Type B pancreatic cell (in vitro differentiated cells): ENCODE data around the gene NUDCD3. TPM values are rescaled to one million over a fixed set of nuclear protein-coding genes. Genes with fewer than 3 reads are reported as not detected.

Source experiments
- DNase-seq: peaks from one replicate; pipeline ENCODE4 v3.0.0; 2021; ENCODE audit warnings: mixed read lengths; ENCODE audit not compliant: unreplicated experiment; ENCODE audit errors: extremely low spot score
- H3K27ac Mint-ChIP-seq: 2 replicates; pipeline ENCODE4 v1.8.0; 2021; ENCODE audit warnings: mild to moderate bottlenecking, mixed read lengths
- H3K27me3 Mint-ChIP-seq: 2 replicates; pipeline ENCODE4 v1.8.0; 2021; ENCODE audit warnings: mixed read lengths
- H3K36me3 Mint-ChIP-seq: 2 replicates; pipeline ENCODE4 v1.8.0; 2021; ENCODE audit warnings: mixed read lengths
- H3K4me1 Mint-ChIP-seq: one replicate; pipeline ENCODE4 v1.8.0; 2021; ENCODE audit warnings: mixed read lengths; ENCODE audit not compliant: unreplicated experiment
- H3K4me3 Mint-ChIP-seq: 2 replicates; pipeline ENCODE4 v1.8.0; 2021; ENCODE audit warnings: mild to moderate bottlenecking, mixed read lengths
- H3K9me3 Mint-ChIP-seq: 2 replicates; pipeline ENCODE4 v1.8.0; 2021; ENCODE audit warnings: mixed read lengths
- total RNA-seq: library from RNA; stranded (reverse); gene quantifications from 2 replicates; pipeline ENCODE4 v1.2.1, GENCODE V29; 2021; ENCODE audit warnings: low replicate concordance
- TF ChIP-seq, protein P1 (sequence below): fragments of 200-600 bp; sonication (generic); conservative IDR thresholded peaks from 2 replicates; pipeline ENCODE4 v1.5.0; 2021; ENCODE audit warnings: antibody characterized with exemption, mild to moderate bottlenecking

The NUDCD3 gene
- total RNA-seq, 1 donor from 2014 or later: 88.5 TPM

GRCh38 chr7:44484482-44485313 lies 5.8 kb downstream of the NUDCD3 start:
- DNase-seq: no peak
- Mint-ChIP-seq H3K27ac (no peak overlapping the region), H3K36me3 (peaks cover 47% of the 10 kb centered on the region), H3K4me3 (no peak overlapping the region), H3K4me1 (peaks cover 27% of the 10 kb centered on the region), H3K9me3 (no peaks in the 10 kb centered on the region), H3K27me3 (no peaks in the 10 kb centered on the region)
- TF ChIP-seq, protein P1, sequence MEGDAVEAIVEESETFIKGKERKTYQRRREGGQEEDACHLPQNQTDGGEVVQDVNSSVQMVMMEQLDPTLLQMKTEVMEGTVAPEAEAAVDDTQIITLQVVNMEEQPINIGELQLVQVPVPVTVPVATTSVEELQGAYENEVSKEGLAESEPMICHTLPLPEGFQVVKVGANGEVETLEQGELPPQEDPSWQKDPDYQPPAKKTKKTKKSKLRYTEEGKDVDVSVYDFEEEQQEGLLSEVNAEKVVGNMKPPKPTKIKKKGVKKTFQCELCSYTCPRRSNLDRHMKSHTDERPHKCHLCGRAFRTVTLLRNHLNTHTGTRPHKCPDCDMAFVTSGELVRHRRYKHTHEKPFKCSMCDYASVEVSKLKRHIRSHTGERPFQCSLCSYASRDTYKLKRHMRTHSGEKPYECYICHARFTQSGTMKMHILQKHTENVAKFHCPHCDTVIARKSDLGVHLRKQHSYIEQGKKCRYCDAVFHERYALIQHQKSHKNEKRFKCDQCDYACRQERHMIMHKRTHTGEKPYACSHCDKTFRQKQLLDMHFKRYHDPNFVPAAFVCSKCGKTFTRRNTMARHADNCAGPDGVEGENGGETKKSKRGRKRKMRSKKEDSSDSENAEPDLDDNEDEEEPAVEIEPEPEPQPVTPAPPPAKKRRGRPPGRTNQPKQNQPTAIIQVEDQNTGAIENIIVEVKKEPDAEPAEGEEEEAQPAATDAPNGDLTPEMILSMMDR: no peak

GRCh38 chr7:44482502-44483485 lies 7.7 kb downstream of the NUDCD3 start:
- no peaks in the 10 kb centered on the region for H3K27me3 Mint-ChIP-seq
- no peak for DNase-seq
- no peak overlapping the region for H3K4me3 Mint-ChIP-seq
- H3K4me1 Mint-ChIP-seq: peaks cover 12% of the 10 kb centered on the region
- H3K36me3 Mint-ChIP-seq: peaks cover 41% of the 10 kb centered on the region
- no peak overlapping the region for H3K27ac Mint-ChIP-seq
- H3K9me3 Mint-ChIP-seq: no peaks in the 10 kb centered on the region
- TF ChIP-seq, protein P1: no peak

DNA sequence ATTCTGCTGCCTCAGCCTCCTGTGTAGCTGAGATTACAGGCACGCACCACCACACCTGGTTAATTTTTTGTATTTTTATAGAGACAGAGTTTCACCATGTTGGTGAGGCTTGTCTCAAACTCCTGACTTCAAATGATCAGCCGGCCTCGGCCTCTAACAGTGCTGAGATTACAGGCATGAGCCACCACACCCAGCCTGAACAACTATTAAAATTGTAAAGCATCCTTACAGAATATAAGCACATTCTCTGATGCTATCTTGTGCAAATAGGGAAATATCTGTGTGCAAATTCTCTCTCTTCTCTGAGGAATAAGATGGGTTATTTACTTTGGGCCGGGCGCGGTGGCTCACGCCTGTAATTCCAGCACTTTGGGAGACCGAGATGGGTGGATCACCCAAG lies 12.5 kb downstream of the NUDCD3 start:
- H3K36me3 Mint-ChIP-seq: peaks cover 14% of the 10 kb centered on the region
- H3K9me3 Mint-ChIP-seq: no peaks in the 10 kb centered on the region
- DNase-seq: no peak
- H3K27ac Mint-ChIP-seq: no peak overlapping the region
- no peak overlapping the region for H3K4me3 Mint-ChIP-seq
- H3K4me1 Mint-ChIP-seq: peaks cover 9% of the 10 kb centered on the region
- TF ChIP-seq, protein P1: no peak
- H3K27me3 Mint-ChIP-seq: no peaks in the 10 kb centered on the region

DNA sequence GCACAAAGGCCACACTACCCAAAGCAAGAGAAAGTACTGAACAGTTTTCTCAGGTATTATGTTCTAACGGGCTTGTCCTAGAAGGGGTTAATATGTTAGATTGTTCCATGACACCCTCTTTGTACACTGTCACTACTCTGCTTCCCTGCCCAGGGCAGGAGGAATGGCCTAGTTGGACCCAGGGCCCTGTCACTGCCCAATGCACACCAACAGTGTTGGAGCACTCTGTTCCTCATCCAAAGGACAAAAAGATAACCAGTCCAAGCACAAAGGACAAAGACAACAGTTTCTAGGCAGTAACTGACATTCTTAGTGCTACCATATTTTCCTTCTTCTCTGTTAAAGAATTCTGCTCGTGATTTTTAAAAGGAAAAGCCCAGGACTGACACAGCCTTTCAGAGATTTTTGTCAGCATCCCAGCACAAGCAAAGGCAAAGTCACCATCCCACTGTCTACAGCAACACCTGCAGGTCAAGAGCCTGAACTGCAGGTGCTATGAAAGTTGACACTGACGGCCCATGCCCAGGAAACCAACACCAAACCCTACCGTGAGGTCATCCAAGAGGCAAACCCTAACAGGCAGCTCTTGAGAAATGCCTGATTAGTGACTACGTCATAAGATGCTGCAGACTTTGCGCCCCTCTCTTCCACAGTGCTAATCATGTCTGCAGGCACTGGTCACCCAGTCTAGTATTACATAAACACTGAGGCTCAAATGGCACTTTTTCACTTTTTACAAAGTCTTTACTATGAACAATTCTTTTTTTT lies 13.2 kb downstream of the NUDCD3 start:
- H3K27ac Mint-ChIP-seq: no peak overlapping the region
- H3K9me3 Mint-ChIP-seq: no peaks in the 10 kb centered on the region
- peaks cover 10% of the 10 kb centered on the region for H3K36me3 Mint-ChIP-seq
- TF ChIP-seq, protein P1: peak; percentile 90
- no peak overlapping the region for H3K4me3 Mint-ChIP-seq
- H3K27me3 Mint-ChIP-seq: no peaks in the 10 kb centered on the region
- H3K4me1 Mint-ChIP-seq: peaks cover 16% of the 10 kb centered on the region
- DNase-seq: peak; percentile 74

- H3K4me3 Mint-ChIP-seq: no peak overlapping the region
- TF ChIP-seq, protein P1: no peak
- DNase-seq: no peak
- peaks cover 21% of the 10 kb centered on the region for H3K4me1 Mint-ChIP-seq
- no peaks in the 10 kb centered on the region for H3K9me3 Mint-ChIP-seq
- no peak overlapping the region for H3K27ac Mint-ChIP-seq
- peaks cover 13% of the 10 kb centered on the region for H3K36me3 Mint-ChIP-seq
- H3K27me3 Mint-ChIP-seq: no peaks in the 10 kb centered on the region
These were observed 14.1 kb downstream of the NUDCD3 start for GRCh38 chr7:44476313-44476712.
